HG02884 (cell line): Measurements from ENCODE around the gene MREG.
A peak's percentile ranks its signal among the peaks of the same experiment; 100 is the strongest.
"Not testable (repeated sequence)": the region's sequence is repeated elsewhere in the genome, so short reads cannot be mapped to it uniquely, and the experiment has no call there.

Source experiments
- ATAC-seq: cut with Tn5 transposase; IDR thresholded peaks from one replicate; pipeline ENCODE4 v1.9.1; 2021; ENCODE audit warnings: mild to moderate bottlenecking, moderate library complexity; ENCODE audit not compliant: unreplicated experiment

Gene MREG

DNA sequence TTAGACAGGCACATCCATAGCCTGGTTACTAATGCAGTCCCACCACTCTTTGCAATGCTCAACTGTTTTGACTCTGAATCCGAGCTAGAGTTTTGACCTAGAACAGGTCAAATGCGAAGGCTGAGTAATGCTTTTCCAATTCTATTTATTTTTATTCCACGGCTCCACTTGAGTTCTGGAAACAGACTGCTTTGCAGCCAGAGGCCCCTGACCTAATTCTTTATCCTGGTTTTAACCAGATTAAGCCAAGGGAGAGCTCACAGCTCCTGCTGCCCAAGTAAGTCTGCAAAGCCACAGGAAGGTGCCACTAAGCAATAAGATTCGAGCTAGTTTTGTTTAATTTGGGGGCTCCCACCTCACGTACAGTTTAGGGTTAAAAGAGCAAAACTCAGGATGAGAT, 51.4 kb downstream of the MREG start:
- no peak for ATAC-seq

DNA sequence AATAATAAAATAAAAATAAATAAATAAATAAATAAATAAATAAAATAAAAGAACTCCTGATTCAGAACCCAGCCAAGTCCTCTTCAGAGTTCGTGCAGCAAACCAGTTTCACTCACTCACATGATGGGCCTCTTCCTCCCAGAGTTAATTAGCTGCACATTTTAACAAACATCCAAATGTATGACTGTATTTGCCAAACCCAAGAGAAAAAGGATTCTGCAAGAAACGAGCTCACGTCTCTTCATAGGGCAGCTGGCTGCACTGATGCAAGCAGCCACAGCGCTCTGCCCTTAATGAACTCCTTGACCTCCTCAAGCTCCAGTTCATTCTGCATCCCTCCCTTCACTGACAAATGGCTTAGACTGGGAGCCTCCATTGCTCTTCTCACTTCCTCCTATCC, 55.1 kb downstream of the MREG start:
- no peak for ATAC-seq

DNA sequence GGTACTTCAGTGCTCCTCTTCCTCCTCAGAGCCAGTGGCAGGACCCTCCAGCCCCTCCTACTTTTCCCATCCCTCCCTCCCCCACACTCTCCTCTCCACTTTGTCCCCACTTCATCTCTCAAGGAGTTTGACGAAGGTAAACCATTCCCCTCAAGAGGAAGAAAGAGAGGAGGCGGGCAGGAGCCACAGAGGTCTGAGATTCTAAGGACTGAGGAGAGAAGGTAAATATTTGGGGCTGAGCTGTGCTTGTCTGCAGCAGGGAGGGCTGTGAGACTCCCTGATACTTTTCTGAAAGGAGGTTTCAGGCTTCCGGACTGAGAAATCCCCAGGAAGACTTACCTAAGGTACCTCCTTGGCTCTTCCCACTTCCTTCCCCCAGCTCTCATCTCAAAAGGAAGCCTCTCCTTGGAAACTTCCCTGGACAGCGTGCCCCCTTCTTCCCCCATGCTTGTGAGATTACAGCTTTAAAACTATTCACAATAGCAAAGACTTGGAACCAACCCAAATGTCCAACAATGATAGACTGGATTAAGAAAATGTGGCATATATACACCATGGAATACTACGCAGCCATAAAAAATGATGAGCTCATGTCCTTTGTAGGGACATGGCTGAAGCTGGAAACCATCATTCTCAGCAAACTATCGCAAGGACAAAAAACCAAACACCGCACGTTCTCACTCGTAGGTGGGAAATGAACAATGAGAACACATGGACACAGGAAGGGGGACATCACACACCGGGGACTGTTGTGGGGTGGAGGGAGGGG, 55.8 kb downstream of the MREG start:
- ATAC-seq, result not testable (repeated sequence)

DNA sequence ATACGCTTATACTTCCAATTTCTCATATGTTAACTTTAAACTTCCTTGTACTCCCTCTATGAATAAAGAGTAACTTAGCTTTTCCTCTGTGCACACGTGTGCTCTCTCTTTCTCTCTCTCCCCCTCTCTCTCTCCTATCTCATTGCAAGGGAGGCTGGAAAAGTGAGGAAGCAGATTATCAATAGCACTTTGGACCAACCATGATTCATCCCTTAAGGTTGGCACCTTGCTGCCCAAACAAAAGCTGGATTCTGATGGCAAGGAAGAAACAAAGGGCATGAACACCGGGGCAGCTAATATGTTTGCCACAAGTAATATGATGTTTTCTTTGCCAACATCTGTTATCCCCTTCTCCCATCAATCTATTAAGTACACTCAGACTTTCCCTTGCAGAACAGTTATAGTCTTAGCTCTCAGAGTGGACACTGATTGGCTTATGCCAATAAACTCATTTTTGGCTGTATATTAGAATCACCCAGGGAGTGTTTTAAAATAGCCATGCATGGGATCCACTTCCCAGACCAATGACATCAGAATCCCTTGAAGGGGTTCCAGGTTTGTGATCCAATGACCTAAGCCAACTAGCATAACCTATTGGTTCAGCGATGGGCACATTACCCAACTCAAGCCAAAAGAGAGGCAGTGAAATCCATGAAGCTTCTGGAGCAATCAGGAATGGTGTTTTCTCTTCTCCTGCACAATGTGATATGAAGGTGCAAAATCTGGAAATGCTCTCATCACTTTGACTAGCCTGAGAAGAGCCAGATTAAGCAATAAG, 60.3 kb downstream of the MREG start:
- ATAC-seq, result no peak

DNA sequence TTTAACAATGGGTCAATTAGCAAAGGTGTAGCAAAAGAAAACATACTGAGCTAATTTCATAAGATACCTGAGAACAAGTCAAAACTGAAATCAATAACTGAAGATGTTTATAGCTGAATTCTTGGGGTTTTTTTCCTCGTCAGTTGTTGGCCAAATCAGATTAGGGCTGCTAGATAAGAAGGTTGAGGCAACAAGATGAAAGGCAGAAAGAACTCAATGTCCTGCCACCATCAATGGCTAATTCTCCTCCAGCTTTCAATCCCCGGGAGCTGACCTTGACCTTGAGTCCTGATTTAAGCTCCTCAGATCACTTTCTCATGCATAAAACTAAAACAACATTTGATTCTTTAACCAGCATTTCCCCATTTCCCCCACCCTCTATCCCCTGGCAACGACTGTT, 61.8 kb downstream of the MREG start:
- no peak for ATAC-seq

DNA sequence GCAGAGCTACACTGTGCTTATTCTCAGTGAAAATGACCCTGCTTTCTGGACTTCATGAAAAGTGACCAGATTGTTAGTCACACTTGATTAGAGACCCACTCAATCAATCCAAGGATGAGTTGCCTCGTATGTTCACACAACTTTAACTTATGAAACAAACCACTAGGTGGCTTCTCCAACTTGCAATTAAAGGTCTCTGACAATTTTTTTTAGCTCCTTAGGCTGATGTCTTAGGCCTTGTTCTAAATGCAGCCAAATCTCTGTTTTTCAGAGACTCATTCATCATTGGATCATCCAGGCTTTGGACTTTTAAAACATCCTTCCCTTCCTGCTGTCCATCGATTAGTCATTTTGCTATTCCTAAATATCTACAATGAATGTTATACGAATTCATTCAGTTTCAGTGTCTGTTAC, 63.4 kb downstream of the MREG start:
- ATAC-seq, result peak; percentile 97

DNA sequence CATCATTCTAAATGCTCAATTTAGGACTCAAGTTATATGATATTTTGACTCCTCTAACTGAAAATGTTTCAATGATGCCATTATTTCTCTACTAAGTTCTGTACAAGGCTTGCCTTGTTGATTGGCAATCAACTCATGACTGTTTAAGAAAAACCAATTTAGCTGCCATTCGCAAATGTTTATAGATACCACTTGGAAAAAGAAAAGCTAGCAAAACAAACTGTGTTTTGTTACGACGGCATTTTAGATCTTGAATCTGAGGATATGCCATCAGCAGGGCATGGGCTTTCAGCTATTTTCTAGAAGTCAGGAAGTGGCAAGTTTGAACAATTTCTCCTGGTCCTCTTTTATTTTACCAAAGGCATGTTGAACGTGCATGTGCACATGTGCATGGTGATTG, 65.3 kb downstream of the MREG start:
- ATAC-seq, result no peak

DNA sequence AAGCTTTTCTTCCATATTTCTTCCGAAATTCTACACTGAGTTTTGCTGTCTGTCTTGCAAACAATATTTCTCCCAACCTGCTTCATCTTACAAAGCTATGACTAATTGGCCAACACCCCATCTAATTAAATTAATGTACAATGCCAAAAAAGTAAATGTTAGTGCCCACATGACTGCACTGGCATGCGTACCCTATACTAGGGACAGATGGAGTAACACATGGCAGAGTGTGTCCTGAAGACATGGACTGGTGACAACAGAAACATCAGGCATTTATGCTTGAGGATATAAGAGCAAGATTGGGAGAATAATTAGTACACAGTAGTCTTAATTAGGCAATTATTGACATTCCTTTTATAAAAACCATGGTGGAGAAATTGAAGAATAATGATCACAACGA, 66.8 kb downstream of the MREG start:
- ATAC-seq, result no peak

DNA sequence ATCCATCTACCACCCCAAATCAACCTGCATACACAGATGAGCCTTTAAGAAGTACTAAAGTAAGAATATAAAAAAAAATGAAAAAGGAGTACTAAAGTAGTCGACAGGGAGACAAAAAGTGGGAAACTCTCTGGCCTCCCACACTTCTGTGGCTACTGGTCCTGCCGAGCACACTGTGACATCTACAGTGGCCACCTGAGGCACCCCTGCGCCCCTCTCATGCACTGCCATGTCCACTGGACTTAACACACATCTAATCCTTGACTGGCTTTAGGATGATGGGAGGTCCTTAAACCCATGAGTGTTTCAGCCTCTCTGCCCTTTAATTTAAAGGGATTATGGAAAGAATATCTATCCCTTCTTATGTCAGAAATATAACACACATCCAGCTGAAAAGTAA, 71.2 kb downstream of the MREG start:
- no peak for ATAC-seq

DNA sequence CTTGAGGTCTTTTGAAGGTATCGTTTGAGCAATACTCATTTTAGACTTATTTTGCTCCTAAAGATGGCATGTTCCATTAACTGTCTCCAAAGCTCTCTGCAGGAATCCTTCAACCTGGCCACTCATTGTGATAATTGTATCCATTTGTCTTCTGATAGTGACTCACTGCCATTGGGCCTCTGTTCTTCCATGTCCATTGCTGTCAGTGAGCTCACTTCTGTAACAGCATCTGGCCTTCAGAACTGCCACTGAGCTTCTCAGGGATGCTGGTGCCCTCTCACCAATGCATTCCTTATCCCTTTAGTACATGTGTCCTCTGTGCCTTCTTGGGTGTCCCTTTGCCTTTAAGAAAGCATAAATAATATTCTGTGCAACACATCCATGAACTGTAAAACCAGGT, 71.6 kb downstream of the MREG start:
- ATAC-seq, result no peak

DNA sequence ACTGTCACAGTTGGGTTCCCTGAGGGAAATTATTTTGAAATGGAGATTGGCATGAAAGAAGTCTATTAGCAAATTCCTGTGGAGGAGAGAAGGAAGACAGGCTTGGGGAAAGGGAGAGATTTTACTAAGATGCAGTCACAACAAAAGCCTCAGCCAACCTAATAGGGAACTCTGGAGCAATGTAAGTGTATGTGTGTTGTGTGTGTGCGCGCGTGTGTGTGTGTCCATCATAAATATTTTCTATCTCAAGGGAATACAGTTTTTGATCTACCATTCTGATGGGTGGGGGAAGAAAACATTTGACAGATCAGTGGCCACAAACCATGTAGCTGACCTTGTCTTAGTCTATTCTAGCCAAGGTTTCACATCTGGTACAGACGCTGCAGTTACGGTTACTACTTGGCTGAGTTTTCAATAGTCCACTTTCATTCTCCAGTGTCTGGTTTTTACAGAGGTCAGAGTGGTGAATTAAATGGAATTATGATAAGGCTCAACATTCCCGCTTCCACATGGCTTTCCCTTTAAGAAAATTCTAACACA, 72.6 kb downstream of the MREG start:
- ATAC-seq, result no peak

DNA sequence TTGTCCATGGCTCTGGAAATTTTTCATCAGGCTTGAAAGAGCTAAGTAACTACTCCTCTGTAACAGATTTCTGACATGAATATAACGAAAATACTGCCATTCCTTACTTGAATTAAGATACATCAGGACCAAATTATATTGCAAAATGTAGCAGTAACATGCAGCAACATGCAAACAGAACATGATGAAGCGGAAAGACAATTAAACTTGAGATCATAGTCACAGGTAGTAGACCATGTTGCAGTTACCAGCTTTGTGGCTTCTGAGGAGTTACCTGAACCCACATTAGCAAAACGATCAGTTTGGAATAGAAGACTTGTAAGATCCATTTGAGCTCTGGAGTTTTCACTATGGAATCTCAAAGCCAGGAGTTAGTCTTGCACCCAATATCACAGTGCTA, 76.2 kb downstream of the MREG start:
- ATAC-seq, result no peak

DNA sequence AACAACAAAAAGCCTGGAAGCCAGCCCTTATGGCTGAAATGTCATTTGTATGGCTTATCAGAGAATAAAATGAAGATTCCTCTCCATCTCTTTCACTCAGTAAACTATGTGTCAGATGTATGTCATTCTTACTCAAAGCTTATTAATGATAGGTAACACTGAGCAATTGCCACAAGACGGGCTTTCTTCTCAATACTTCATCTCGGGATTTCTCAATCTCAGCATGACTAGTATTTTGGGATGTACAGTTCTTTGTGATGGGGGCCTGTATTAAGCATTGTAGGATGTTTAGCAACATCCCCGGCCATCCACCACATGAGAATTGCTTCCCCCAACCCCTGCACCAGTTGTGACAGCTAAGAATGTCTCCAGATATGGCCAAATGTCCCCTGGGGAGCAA, 80.2 kb downstream of the MREG start:
- no peak for ATAC-seq

DNA sequence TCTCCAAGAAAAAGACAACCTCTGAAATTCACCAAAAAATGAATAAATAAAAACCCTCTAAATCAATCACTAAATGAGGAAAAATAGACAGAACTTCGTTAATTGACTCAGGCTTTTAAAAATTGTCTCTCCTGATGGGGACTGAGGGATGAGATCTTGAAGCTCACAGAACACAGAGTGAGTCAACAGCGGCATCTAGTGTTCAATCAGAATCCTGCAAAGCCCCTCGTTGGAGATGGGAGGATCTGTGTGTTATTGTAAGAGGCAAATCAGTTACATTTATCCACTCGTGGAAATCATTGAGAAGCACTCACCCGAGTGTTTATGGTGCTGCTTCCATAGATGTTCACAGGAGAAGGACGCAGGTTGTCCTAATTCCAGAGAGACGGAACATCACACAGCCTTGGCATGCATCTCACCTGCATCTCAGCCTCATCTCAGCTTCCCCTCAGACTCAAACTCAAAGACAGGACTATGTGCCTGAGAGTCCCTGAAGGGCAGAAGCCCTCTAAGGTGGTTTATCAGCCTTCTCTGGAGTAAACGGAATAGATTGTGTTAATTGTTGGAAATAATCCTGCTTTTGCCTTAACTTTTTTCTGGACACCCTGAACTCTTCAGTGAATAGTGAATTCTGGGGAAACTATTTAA, 82.0 kb downstream of the MREG start:
- peak; percentile 84 for ATAC-seq

DNA sequence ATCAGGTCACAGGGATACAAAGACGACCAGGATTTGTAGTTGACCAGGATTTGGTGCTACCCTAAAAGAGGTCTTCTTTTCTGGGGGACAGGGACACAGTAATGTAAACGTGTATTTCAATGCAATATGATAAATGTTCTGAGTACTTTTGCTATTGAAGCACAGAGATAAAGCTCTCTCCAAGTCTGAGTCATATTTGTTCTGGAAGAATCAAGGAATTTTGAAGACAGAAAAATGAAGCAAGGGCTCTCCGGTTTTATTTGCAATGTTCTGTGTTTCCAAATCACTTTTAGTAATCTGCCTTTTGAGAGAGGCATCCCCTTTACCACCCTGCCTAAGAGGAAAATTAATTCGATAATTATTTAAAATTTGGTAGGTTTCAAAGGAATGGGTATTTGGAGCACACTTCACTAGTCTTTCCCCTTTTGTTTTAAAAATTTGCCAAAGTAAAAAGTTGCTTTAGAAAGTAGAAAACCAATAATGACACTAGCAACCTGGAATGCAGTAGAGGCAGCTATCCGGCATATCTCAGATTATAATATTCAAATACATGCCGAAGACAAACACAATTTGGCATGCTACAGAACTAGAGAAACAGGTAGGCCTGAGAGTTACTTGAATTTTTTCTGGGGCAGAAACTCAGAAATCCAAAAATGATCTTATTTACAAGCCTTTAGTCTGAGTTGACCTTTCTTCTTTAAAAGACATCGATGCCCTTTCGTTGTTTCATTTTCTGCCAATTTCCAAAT, 82.7 kb downstream of the MREG start:
- no peak for ATAC-seq

DNA sequence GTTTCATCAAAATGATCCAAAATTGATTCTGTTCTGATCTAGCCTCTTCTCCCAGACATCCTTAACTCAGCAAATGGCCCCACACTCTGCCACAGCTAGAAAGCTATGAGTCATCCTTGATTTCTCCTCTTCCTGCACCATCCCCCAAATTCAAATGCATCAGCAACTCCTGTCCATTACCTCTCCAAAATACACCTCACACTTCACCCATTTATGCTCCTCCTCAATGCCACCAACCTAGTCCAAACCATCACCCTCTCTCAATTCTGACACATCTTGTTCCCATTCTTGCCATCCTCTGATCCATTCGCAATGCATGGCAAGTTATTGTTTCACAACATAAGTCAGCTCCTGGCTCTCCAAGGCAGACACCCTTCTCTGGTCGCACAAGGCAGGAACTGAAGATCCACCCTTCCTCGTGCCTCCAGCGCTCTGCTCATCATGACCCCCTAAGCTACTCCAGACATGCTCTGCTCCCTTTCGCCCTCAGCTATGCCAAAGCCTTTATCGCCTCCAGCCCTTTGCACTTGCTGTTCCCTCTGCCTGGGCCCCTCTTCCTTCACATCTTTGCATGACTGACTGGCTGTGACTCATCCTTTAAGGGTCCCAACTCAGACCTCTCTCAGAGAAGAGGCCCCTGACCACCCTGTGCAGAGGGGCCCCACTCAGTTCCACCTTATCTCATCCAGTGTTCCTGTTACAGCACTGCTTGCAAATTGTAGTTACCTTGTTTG, 83.6 kb downstream of the MREG start:
- ATAC-seq, result no peak

DNA sequence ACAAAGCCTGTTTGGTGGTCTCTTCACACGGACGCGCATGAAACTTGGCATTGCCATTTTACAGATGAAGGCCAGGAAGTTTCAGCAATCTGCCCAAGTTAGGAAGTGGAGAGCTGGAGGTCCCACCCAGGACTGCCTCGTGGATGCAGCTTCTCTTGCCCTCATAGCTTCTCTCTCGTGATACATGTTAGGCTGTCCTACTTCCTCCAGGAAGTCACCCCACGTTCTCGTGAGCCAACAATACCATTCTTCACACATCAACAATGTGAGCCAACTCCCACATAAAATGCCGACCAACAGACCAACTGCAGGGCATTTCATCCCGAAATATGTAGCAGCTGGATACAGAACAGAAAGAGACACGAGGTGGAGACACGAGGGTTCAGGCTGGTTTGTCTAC, 85.3 kb downstream of the MREG start:
- ATAC-seq, result no peak

DNA sequence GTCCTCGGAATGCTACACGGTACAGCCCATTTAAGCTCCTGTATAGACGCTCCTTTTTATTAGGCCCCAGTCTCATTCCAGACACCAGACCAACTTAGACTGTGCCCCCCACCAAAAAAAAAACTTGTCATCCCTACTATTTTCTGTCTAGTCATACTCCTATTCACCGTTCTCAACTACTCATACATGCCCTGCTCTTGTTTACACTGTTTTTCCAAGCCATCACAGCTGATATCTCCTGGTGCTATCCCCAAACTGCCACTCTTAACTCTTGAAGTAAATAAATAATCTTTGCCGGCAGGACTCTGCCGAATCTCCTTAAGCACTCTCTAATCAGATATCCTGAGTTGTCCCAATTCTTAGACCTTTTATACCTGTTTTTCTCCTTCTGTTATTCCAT, 86.4 kb downstream of the MREG start:
- ATAC-seq, result not testable (repeated sequence)

DNA sequence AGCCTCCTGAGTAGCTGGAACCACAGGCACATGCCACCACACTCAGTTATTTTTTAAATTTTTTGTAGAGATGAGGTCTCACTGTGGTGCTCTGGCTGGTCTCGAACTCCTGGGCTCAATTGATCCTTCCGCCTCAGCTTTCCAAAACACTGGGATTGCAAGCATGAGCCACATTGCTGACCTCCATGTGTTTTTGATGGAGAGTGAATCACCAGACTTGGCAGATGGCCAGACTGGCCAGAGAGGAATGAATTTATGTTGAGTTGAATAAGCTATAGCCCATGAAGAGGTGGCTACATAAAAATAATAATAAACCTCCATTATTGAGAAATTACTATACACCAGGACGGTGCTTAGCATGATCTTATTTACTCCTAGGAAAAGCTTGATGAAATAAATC, 91.5 kb downstream of the MREG start:
- ATAC-seq, result no peak
